Activated CD4-positive, alpha-beta T cell treated with anti-CD3 and anti-CD28 coated beads, Interleukin-10, Interleukin-2, amounts not matched to agents 100 ng/mL and 50 ng/mL, durations not matched to agents 16 hours and 8 hours (primary cell): ENCODE data around the gene URM1.
A peak's percentile ranks its signal among the peaks of the same experiment; 100 is the strongest.
"Not testable (repeated sequence)": the region's sequence is repeated elsewhere in the genome, so short reads cannot be mapped to it uniquely, and the experiment has no call there.

Experiments
- DNase-seq: peaks from one replicate; pipeline ENCODE4 v3.0.0-alpha.2; 2020

URM1 gene

DNA sequence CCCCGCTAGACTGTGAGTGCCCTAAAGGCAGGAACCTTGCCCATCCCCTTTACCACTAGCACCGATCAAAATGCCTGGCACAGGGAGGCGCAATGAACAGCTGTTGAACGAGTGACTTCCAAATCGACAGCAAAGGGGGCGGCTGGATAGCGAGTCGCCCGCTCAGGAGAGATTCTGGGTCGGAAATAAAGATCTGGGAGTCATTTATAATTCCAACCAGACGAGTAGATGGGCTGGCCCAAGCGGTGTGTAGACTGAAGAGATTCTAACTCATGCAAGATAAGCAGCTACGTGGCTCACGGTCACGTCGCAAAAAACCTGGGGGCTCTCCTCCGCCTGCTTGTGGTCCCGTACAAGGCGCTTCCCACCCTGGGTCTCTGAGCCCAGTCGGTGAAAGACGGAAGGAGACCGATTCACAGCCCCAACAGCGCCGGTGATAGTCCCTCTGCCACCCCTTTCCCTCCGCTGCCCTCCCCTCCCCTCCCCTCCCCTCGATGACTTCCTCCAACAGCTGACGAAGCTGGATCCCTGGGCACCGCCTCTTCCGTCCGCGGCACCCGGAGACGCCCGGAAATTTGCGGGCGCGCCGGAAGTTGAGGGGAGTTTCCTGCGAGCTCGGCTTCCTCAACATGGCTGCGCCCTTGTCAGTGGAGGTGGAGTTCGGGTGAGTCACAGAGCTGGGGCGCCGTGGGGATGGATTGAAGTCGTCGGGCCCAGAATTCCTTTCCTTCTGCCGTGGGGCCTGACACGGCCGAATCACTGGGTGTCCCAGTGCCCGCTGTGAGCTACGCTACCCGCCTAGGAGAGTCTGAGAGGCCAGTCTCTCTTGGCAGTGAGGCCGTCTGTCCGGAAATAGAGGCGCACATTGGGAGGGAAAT lies at the start of gene URM1:
TSS of gene URM1 (plus strand) at position 623 of the 878 bp plus-strand sequence. CDS start at position 630, 7 bp downstream.
- peak; percentile 97 for DNase-seq

DNA sequence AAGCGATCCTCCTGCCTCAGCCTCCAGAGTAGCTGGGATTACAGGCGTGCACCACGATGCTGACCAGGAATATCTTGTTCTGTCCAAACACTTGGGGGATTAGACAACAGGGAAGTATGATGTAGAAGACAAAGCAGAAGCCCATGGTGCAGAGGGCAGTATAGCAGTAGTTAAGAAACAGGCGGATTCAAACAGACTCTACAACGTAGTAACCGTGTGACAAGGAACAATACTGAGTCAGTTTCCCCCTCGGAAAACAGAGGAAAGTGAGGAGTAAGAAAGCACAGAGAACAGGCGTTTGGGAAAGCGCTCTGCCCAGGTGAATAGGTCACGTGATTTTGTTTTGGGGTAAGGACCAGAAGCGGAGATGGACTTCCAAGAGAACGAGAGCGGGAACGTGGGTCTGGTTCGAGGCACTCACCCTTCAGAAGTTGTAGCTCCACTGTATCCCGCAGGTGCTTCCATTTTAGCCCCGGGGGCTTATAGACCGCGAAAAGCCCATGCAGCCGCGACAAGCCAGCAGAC lies 49.2 kb upstream of the URM1 start:
- DNase-seq, result no peak

DNA sequence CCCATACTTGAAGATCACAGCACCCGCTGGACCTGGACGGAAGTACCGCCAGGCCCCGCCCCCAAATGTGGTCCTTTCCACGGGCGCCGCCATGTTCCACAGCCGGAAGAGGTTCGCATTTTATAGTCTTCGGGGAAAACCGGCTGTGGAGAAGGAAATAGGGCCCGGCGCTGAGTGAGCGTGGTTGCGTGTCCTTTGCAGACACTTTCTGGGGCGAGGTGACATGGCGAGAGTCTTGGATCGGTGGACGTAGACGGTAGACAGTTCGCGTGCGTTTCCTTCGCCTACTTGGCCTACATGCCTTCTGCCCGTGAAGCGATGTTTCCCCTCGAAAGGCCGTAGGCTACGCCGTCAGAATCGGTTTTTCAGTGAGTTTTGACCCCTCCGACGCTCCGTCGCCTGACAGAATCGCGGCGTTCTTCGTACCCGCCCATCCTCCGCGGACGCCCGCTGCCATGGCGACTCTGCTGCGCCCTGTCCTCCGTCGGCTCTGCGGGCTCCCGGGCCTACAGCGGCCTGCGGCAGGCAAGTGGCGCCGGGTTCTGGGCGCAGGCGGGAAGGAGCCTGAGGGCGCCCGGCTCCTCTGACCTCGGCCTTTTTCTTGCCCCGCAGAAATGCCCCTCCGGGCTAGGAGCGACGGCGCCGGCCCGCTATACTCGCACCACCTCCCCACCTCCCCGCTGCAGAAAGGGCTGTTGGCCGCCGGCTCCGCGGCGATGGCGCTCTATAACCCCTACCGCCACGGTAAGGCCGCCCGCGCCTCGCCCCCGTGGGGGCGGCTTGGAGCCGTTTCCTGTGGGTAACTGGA lies 48.6 kb upstream of the URM1 start, which contains the start of the genes COQ4 and TRUB2:
TSS of gene COQ4 (plus strand) at position 436 of the 808 bp plus-strand sequence. CDS start at position 456, 20 bp downstream.
TSS of gene TRUB2 (minus strand) at position 44 of the 808 bp plus-strand sequence. CDS start at position 5, 39 bp downstream.
- peak; percentile 95 for DNase-seq

DNA sequence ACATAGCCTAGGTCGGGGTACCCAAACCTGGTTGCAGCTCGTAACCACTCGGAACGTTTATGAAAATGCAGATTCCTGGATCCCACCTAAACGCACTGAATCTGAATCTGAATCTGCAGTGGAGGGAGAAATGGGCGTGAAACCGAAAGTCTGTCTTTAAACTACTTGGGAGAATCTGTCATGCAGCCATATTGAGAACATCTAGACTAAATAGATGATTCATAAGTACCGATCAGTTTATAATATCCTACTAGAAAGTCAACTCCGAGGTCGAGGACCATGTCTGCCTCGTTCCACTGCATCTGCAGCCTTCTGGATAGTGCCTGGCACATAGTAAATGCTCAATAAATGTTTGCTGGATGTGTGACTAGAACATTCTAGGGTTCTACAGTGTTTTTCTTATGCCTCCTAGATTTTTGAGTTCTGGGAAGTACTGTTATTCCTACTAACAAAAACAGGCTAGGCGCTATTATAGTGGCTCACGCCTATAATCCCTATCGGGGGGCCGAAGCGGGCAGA lies 47.9 kb upstream of the URM1 start:
- no peak for DNase-seq

DNA sequence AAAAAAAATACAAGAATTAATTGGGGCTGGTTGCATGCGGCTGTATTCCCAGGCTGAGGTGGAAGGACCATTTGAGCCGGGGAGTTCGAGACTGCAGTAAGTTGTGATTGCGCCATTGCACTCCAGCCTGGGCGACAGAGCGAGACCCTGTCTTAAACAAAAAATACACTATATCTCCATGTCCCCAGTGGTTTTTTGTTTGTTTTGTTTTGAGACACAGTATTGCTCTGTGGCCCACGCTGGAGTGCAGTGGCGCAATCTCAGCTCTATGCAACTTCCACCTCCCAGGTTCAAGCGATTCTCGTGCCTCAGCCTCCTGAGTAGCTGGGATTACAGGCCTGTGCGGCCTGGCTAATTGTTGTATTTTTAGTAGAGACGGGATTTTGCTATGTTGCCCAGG lies 47.4 kb upstream of the URM1 start:
- DNase-seq, result no peak

DNA sequence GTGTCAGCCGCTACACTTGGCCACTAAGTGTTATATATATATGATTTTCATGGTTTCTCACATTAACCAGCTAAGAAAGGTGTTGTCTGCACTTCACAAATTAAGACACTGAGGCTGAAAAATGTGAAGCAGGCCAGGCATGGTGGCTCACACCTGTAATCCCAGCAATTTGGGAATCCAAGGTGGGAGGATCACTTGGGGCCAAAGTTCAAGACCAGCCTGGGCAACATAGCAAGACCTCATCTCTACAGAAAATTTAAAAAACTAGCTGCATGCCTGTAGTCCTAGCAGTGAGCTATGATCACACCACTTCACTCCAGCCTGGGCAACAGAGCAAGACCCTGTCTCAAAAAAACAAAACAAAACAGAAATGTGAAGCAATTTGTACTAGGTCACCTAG lies 46.8 kb upstream of the URM1 start:
- DNase-seq, result no peak

DNA sequence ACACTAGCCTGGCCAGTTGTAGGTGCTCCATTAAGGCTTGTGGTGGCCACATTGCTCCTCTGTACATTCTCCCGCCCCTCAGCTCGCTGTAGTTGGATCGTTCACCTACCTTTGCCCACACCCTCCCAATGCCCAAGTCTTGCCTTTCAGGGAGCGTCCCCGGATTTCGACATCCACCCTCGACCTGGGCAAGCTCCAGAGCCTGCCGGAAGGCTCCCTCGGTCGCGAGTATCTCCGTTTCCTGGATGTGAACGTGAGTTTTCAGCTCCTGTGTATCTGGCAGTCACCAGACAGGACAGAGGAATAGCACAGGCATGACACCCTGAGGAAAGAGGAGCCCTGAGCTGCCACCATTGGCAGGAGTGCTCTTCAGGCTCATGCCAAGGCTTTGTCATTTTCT lies 45.5 kb upstream of the URM1 start:
- no peak for DNase-seq

DNA sequence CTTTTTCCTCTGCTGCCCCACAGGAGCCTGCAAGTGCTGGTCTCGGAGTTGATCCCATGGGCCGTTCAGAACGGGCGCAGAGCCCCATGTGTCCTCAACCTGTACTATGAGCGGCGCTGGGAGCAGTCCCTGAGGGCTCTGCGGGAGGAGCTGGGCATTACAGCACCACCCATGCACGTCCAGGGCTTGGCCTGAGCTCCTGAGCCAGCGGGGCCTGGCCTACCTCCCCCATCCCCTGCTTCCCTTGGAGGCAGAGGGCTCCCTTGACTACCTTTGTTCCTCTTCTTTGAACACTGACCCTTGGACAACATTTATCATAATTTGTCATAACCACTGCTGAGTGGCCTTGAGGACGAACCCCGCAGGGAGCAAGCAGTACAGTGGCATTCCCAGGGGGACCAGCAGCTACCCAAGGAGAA lies 37.7 kb upstream of the URM1 start:
- no peak for DNase-seq

DNA sequence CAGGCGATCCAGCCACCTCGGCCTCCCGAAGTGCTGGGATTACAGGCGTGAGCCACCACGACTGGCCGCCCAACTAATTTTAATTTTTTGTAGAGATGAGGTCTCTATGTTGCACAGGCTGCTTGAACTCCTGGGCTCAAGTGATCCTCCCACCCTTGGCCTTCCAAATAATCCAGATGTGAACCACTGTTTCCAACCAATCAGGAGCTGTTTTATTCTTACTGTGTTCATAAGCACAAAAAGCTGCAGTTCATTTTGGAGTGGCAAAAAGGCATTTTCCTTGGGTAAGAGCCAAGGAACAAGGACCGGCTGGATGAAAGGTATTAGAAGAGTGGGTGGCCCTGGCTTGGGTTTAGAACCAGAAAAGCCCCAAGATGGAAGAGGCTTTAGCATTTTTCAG lies 36.0 kb upstream of the URM1 start:
- DNase-seq, result no peak

DNA sequence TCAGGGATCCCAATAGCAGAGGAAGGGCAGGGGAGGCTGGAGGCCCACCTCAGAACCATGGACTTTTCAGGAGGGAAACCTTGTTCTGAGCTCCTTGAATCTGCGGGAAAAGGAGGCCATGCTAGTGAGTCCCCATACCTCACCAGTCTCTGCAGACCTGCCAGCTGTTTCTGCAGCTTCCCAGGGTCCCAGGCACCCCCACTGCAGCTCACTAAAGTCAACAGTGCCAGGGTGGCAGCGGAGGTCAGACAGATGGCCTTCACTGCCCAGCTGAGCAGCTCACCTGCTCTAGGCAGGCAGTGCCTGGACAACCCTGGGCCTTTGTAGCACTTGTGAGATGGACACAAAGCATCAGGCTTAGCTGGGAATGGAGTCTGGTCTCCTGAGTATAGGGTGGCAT lies 35.3 kb upstream of the URM1 start:
- DNase-seq, result no peak

DNA sequence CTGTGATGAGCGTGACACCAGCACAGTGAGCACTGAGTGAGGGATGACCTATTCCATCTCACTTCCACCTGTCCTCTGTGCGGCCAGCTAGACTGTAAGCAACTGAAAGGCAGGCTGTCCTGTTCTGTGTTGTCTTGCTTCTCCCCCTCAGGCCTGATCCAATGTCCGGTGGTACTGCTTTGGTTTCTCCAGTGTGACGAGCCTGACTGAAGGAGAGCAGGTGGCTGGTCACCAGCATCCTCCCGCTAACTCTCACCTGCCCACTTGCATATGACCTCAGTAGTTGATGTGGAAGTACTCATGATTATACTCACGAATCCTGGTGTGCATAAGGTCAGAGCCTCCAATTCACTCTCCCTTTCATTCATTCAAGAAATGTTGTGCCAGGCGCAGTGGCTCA lies 33.2 kb upstream of the URM1 start:
- no peak for DNase-seq

DNA sequence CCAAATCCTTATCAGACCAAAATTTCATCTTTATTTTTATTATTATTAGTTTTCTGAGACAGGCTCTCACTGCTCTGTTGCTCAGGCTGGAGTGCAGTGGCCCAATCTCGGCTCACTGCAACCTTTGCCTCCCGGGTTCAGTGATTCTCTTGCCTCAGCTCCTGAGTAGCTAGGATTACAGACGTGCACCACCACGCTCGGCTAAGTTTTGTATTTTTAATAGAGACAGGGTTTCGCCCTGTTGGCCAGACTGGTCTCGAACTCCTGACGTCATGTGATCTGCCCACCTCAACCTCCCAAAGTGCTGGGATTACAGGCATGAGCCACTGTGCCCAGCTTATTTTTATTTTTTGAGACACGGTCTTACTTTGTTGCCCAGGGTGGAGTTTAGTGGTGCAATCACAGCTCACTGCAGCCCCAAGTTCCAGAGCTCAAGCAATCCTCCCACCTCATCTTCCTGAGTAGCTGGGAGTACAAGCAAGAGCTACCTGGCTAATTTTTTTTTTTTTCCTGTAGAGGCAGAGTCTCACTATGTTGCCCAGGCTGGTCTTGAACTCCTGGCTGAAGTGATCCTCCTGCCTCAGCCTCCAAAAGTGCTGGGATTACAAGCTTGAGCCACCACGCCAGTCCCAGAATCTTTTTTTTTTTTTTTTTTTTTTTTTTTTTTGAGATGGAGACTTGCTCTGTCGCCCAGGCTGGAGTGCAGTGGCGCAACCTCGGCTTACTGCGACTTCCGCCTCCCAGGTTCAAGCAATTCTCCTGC lies 32.1 kb upstream of the URM1 start:
- DNase-seq, result not testable (repeated sequence)

DNA sequence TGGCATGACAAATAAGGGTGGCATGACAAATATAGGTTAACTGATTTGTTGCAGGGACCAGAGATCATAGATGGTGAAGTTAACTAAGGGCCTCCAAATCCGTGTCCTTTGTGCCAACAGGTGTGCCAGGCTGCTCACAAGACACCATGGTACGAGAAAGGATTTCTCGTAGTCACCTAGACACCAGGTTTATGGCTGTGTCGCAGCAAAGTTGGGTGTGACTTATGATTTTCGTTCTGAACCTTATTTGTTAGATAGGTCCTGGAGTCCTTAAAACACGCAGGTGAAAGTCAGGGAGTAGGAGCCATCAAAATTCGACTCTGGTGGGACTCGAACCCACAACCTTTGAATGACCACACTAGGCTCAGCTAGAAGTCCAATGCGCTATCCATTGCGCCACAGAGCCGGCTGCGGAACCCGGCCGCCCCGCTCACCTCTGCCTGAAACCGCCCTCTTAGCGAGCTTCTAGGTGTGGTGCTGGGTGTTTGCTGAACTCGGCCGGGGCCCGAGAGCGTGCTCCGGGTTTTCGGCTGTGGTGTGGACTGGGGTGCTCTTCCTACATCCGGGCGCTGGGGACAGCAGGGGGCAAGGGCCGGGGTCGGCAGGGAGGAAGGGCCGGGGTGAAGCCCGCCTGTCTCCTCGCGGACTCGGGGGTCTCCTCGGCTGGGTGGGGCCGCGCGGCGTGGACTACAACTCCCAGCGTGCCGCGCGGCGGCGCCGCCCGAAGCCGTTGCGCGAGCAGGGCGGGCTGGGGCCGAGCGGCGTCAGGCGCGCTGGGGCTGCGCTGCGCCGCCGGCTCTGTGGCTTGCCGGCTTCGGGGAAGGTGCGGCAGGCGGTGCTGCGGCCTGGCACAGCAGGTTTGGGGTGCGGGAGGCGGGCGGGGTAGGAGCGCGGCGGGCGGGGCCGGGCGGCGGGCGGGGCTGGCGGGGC lies 31.1 kb upstream of the URM1 start, which contains the start of gene SLC27A4:
TSS of gene SLC27A4 (plus strand) at position 767 of the 930 bp plus-strand sequence. CDS start 2,606 bp downstream, outside the sequence.
- DNase-seq, result peak; percentile 91

DNA sequence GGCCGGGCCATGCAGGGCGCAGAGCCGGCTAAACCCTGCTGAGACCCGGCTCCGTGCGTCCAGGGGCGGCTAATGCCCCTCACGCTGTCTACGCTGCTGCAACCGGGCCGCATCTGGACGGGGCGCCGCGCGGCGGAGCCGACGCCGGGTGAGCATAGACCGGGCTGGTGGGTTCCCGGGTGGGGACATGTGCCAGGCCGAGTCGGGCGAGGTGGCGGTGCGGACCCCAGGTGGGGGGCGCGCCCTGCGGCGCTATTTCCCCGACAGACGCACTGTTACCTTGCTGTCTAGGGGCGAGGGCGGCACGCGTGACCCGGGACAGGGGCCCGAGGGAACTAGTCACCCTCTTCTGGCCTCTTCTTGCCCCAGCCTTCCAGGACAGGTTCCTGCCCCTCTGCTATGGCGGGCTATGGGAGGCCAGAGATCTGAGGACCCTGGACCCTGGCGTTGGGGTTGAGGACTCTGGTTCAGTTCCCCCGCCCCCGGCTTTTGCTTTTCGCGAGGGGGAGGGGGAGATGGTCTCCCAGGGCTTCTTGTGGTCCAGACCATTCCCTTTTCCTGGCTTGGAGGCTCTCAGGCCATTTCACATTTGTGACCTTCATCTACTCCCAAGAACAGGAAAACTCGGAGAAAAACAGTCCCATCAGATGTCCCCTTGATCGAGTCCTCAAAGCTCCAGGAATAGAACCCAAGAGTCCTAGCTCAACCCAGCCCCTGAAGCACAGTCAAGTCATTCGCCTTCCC lies 30.3 kb upstream of the URM1 start:
- no peak for DNase-seq

DNA sequence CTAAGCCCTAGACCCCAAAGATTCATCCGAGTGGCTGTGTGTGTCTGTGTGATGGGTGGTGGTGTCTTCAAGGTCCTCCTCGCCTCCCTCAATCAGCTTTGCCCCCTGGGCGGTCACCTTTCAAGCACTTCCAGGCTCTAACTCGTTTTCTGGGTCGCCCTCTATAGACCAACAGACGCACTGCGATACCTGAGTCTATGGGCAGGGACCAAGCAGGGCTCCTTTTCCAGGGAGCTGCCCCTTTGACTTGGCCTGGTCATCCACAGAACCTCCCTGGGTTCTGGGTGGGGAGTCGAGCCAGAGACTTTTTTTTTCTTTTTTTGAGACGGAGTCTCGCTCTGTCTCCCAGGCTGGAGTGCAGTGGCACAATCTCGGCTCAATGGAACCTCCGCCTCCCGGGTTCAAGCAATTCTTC lies 29.7 kb upstream of the URM1 start:
- peak; percentile 86 for DNase-seq

DNA sequence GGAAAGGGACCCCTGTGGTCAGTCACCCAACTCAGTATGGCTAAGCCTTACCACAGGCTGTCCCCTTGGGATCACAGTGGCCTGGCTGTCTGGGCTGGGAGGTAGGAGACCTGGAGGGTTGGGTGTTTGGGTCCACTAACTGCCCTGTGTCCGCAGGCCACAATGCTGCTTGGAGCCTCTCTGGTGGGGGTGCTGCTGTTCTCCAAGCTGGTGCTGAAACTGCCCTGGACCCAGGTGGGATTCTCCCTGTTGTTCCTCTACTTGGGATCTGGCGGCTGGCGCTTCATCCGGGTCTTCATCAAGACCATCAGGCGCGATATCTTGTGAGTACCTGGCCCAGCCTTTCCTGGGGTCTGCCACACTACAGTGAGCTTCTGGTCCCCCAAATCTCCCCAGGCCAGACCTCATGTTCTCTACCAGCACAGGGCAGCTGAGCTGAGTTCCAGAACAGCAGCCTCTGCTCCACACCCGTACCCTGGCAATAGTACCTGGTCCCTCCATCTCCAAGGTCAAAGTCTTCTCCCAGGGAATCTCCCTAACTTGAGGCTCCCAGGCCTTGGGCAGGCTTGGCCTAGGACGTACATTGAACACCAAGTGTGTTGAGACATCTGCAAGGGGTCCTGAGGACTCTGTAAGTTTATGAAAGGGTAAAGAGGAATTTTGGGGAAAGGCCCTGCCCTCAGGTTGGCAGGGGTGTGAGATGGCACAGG lies 28.0 kb upstream of the URM1 start:
- no peak for DNase-seq

DNA sequence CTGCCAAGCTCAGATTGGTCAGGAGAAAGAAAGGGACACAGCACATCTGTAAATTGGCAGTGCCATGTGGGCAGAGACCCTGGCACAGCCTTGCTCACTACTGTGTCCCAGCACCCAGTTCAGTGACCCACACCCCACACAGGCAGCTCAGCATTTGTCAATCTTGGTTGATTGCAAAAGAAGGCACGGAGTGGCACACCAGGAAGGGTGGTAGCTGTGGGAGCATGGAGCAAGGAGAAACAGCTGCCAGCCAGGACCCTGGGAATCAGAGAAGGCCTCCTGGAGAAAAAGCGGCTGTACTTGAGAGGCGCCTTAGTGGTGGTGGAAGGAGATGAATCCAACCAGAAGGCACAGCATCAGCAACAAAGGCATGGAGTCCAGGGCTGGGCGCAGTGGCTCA lies 27.3 kb upstream of the URM1 start:
- DNase-seq, result no peak

DNA sequence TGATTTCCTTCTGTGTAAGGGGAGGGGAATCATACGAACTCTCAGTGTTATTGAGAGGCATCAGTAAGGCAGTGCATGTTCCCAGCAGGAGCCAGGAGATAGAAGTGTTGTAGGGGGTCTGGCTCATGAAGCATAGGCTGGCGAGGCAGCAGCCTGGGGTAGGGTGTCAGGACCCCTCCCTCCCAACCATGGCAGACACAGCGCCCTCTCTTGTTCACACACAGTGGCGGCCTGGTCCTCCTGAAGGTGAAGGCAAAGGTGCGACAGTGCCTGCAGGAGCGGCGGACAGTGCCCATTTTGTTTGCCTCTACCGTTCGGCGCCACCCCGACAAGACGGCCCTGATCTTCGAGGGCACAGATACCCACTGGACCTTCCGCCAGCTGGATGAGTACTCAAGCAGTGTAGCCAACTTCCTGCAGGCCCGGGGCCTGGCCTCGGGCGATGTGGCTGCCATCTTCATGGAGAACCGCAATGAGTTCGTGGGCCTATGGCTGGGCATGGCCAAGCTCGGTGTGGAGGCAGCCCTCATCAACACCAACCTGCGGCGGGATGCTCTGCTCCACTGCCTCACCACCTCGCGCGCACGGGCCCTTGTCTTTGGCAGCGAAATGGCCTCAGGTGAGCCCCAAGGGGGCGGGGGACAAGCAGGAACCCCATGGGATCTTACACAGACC lies 26.1 kb upstream of the URM1 start:
- DNase-seq, result no peak

DNA sequence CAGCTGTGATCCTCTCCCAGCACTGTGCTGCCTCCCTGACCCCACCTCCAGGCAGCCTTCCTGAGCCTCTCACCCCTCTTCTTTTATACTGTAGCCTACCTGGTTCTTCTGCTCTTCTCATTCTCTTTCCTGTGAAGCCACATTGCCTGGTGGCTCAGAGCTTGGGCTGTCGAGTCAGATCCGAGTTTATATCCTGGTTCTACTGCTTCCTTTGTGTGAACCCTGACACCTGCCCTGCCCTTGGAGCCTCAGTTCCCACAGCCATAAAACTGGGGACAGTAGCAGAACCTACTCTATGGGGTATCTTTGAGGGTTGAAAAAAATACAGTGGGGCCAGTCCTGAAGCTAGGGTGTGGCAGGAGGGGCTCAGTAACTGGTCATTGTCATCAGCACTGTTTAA lies 22.0 kb upstream of the URM1 start:
- no peak for DNase-seq
